OCI-LY1 (cell line): Measurements from ENCODE around the gene LRSAM1.

Experiments used
- H2AFZ ChIP-seq: fragments of 200-600 bp; sonication (generic), shearing (Covaris generic); 2 replicates; pipeline ENCODE4 v1.6.0; 2014; ENCODE audit warnings: antibody characterized with exemption, mild to moderate bottlenecking, low read length
- H3F3A ChIP-seq: fragments of 200-600 bp; sonication (generic), shearing (Covaris generic); 2 replicates; pipeline ENCODE4 v1.6.0; 2014; ENCODE audit warnings: mild to moderate bottlenecking, antibody characterized with exemption, low read length, moderate library complexity; ENCODE audit not compliant: insufficient read depth
- H3K27ac ChIP-seq: fragments of 200-600 bp; sonication (generic); 2 replicates; pipeline ENCODE4 v1.5.1; 2014; ENCODE audit warnings: low read length, mixed run types, mild to moderate bottlenecking, low read depth; ENCODE audit not compliant: poor library complexity, severe bottlenecking
- H3K27me3 ChIP-seq: fragments of 200-600 bp; sonication (generic); 2 replicates; pipeline ENCODE4 v1.6.0; 2014; ENCODE audit warnings: antibody characterized with exemption, mild to moderate bottlenecking, low read length, moderate library complexity; ENCODE audit not compliant: insufficient read depth
- H3K36me3 ChIP-seq: fragments of 200-600 bp; sonication (generic); 2 replicates; pipeline ENCODE4 v1.6.1; 2014; ENCODE audit warnings: mild to moderate bottlenecking, antibody characterized with exemption, low read length, moderate library complexity, mixed read lengths; ENCODE audit not compliant: insufficient read depth
- H3K4me1 ChIP-seq: fragments of 200-600 bp; sonication (generic); 2 replicates; pipeline ENCODE4 v1.5.1; 2014; ENCODE audit warnings: mild to moderate bottlenecking, low read length, moderate library complexity; ENCODE audit not compliant: insufficient read depth, severe bottlenecking
- H3K4me2 ChIP-seq: fragments of 200-600 bp; sonication (generic), shearing (Covaris generic); 2 replicates; pipeline ENCODE4 v1.6.1; 2014; ENCODE audit warnings: low read length
- H3K4me3 ChIP-seq: fragments of 200-600 bp; sonication (generic); 2 replicates; pipeline ENCODE4 v1.5.1; 2014; ENCODE audit warnings: low read length, low read depth, mild to moderate bottlenecking, mixed read lengths; ENCODE audit not compliant: poor library complexity, severe bottlenecking
- H3K79me2 ChIP-seq: fragments of 200-600 bp; shearing (Covaris generic); 2 replicates; pipeline ENCODE4 v1.6.1; 2016; ENCODE audit warnings: mixed run types, low read length, mixed read lengths; ENCODE audit not compliant: insufficient read depth
- H3K9ac ChIP-seq: fragments of 200-600 bp; sonication (generic), shearing (Covaris generic); 2 replicates; pipeline ENCODE4 v1.6.1; 2014; ENCODE audit warnings: mild to moderate bottlenecking, low read length, mixed read lengths
- H3K9me2 ChIP-seq: fragments of 200-600 bp; sonication (generic), shearing (Covaris generic); 2 replicates; pipeline ENCODE4 v1.6.1; 2014; ENCODE audit warnings: low read depth, mild to moderate bottlenecking, low read length, mixed read lengths
- H3K9me3 ChIP-seq: fragments of 200-600 bp; shearing (Covaris generic); 2 replicates; pipeline ENCODE4 v1.6.1; 2014; ENCODE audit warnings: low read length, mixed read lengths
- H4K20me1 ChIP-seq: fragments of 200-600 bp; sonication (generic), shearing (Covaris generic); 2 replicates; pipeline ENCODE4 v1.6.0; 2016; ENCODE audit warnings: mild to moderate bottlenecking, low read length; ENCODE audit not compliant: insufficient read depth
- CTCF ChIP-seq: fragments of 200-600 bp; sonication (generic), shearing (Covaris generic); IDR thresholded peaks from 2 replicates; pipeline ENCODE4 v1.5.1; 2017; ENCODE audit warnings: mild to moderate bottlenecking, antibody characterized with exemption, low read length, moderate library complexity, mixed read lengths
- EZH2 ChIP-seq: fragments of 200-600 bp; sonication (generic), shearing (Covaris generic); IDR thresholded peaks from 2 replicates; pipeline ENCODE4 v1.8.0; 2017; ENCODE audit warnings: borderline replicate concordance, mixed run types, mild to moderate bottlenecking, antibody characterized with exemption, low read length, moderate library complexity, mixed read lengths

LRSAM1 gene

GRCh38 chr9:127543973-127544533 lies 92.7 kb downstream of the LRSAM1 start:
- Histone ChIP-seq H3K27ac (no peak overlapping the region), H3K9me3 (no peaks in the 10 kb centered on the region), H3K9me2 (no peaks in the 10 kb centered on the region), H3K36me3 (no peaks in the 10 kb centered on the region), H3F3A (no peaks in the 10 kb centered on the region), H3K4me3 (no peak overlapping the region), H3K4me2 (no peak overlapping the region), H3K79me2 (no peaks in the 10 kb centered on the region), H4K20me1 (no peaks in the 10 kb centered on the region), H3K27me3 (peaks cover 4% of the 10 kb centered on the region), H3K4me1 (no peaks in the 10 kb centered on the region), H2AFZ (no peak overlapping the region), H3K9ac (no peak overlapping the region)
- TF ChIP-seq CTCF (no peak), EZH2 (no peak)

GRCh38 chr9:127545196-127546124 lies 94.2 kb downstream of the LRSAM1 start:
- no peak for TF ChIP-seq EZH2
- no peak for TF ChIP-seq CTCF
- no peak overlapping the region for H3K27ac ChIP-seq
- peaks cover 6% of the 10 kb centered on the region for H3K27me3 ChIP-seq
- no peaks in the 10 kb centered on the region for H3F3A ChIP-seq
- no peaks in the 10 kb centered on the region for H3K9me2 ChIP-seq
- no peaks in the 10 kb centered on the region for H3K4me1 ChIP-seq
- no peaks in the 10 kb centered on the region for H3K79me2 ChIP-seq
- H3K9me3 ChIP-seq, result no peaks in the 10 kb centered on the region
- no peak overlapping the region for H3K9ac ChIP-seq
- H3K36me3 ChIP-seq, result no peaks in the 10 kb centered on the region
- no peak overlapping the region for H2AFZ ChIP-seq
- no peak overlapping the region for H3K4me2 ChIP-seq
- H3K4me3 ChIP-seq, result no peak overlapping the region
- no peaks in the 10 kb centered on the region for H4K20me1 ChIP-seq

GRCh38 chr9:127546125-127546832 lies 95.0 kb downstream of the LRSAM1 start:
- Histone ChIP-seq H3K4me3 (no peak overlapping the region), H3F3A (no peaks in the 10 kb centered on the region), H3K9me3 (no peaks in the 10 kb centered on the region), H3K27ac (no peak overlapping the region), H3K27me3 (peaks cover 7% of the 10 kb centered on the region), H3K4me1 (no peaks in the 10 kb centered on the region), H4K20me1 (no peaks in the 10 kb centered on the region), H3K9ac (no peak overlapping the region), H3K79me2 (no peaks in the 10 kb centered on the region), H3K36me3 (no peaks in the 10 kb centered on the region), H3K9me2 (no peaks in the 10 kb centered on the region), H2AFZ (no peak overlapping the region), H3K4me2 (no peak overlapping the region)
- no peak for TF ChIP-seq EZH2
